H1 (cell line): ENCODE measurements around the gene TFF3. TPM values are rescaled to one million over a fixed set of nuclear protein-coding genes. Genes with fewer than 3 reads are reported as not detected.

Experiments
- CTCF ChIA-PET: fragments of 300-600 bp; sonication (Branson Sonifier 250); formaldehyde crosslinking; loops from one replicate; lab custom pipeline; 2021; ENCODE audit not compliant: partially characterized antibody; lab: Charles Lee
- POLR2A ChIA-PET: fragments of 300-600 bp; sonication (Branson Sonifier 250); formaldehyde crosslinking; loops from one replicate; lab custom pipeline; 2021; ENCODE audit warnings: inconsistent platforms; ENCODE audit not compliant: partially characterized antibody; lab: Charles Lee
- DNase-seq, 2 experiments: peaks; one replicate each; pipeline versions ENCODE4 v3.0.0 to v3.0.0-alpha.2; 2010 to 2022; ENCODE audit warnings: low spot score in 2 of 2, low read depth in 1 of 2, mixed read lengths in 1 of 2
- FAIRE-seq: peaks from 2 replicates; lab custom pipeline; 2011; peaks lifted over from hg19 to GRCh38; lab: Jason Lieb, UNC
- H2AFZ ChIP-seq: 2 replicates; pipeline ENCODE4 v1.8.1; 2012; ENCODE audit warnings: low read length, inconsistent platforms
- H2AK5ac ChIP-seq: 2 replicates; pipeline ENCODE4 v1.6.1; 2013; ENCODE audit warnings: low read depth, low read length
- H2BK120ac ChIP-seq: replicated peaks from 2 replicates; pipeline ENCODE3; 2013; ENCODE audit warnings: low read depth, low read length, inconsistent platforms
- H2BK12ac ChIP-seq: 2 replicates; pipeline ENCODE4 v1.6.1; 2013; ENCODE audit warnings: low read depth, low read length
- H2BK15ac ChIP-seq: 2 replicates; pipeline ENCODE4 v1.6.1; 2013; ENCODE audit warnings: low read length
- H2BK20ac ChIP-seq: 2 replicates; pipeline ENCODE4 v1.6.1; 2013; ENCODE audit warnings: low read length
- H2BK5ac ChIP-seq: 2 replicates; pipeline ENCODE4 v1.6.1; 2013; ENCODE audit warnings: low read depth, low read length
- H3K14ac ChIP-seq: 2 replicates; pipeline ENCODE4 v1.6.1; 2013; ENCODE audit warnings: inconsistent platforms; ENCODE audit not compliant: insufficient read length
- H3K18ac ChIP-seq: 2 replicates; pipeline ENCODE4 v1.6.1; 2013; ENCODE audit warnings: low read length; ENCODE audit errors: extremely low read depth
- H3K23ac ChIP-seq: 2 replicates; pipeline ENCODE4 v1.6.1; 2013; ENCODE audit warnings: inconsistent platforms; ENCODE audit not compliant: insufficient read length
- H3K23me2 ChIP-seq: 2 replicates; pipeline ENCODE4 v1.6.1; 2013; ENCODE audit warnings: low read depth, low read length
- H3K27ac ChIP-seq: 2 replicates; pipeline ENCODE4 v1.6.1; 2011; ENCODE audit warnings: low read depth, low read length, inconsistent platforms
- H3K27me3 ChIP-seq, 4 experiments: replicated peaks in 1 of 4; 1 replicate in 1 of 4; 2 replicates in 3 of 4; pipeline versions ENCODE4 v1.6.1 to v1.8.1; 2011 to 2013; ENCODE audit warnings: low read length in 3 of 4, mild to moderate bottlenecking in 3 of 4, inconsistent platforms in 2 of 4, mixed read lengths in 2 of 4, moderate library complexity in 1 of 4; ENCODE audit not compliant: control insufficient read depth in 3 of 4, insufficient read depth in 3 of 4; ENCODE audit errors: extremely low read depth in 1 of 4
- H3K36me3 ChIP-seq, 4 experiments: 2 replicates each; pipeline versions ENCODE4 v1.6.1 to v1.8.1; 2011 to 2013; ENCODE audit warnings: mild to moderate bottlenecking in 4 of 4, low read length in 3 of 4, moderate library complexity in 2 of 4, control low read depth in 1 of 4, inconsistent platforms in 1 of 4; ENCODE audit not compliant: insufficient read depth in 4 of 4, control insufficient read depth in 2 of 4
- H3K4ac ChIP-seq: replicated peaks from 2 replicates; pipeline ENCODE3; 2013; ENCODE audit warnings: low read length, low read depth, mixed read lengths, inconsistent platforms; ENCODE audit not compliant: insufficient read length
- H3K4me1 ChIP-seq, 4 experiments: replicated peaks in 1 of 4; 1 replicate in 1 of 4; 2 replicates in 3 of 4; pipeline versions ENCODE4 v1.6.1 to v1.8.1; 2011 to 2013; ENCODE audit warnings: low read length in 3 of 4, inconsistent platforms in 2 of 4, mixed read lengths in 1 of 4; ENCODE audit not compliant: insufficient read depth in 4 of 4, control insufficient read depth in 3 of 4
- H3K4me2 ChIP-seq, 2 experiments: 2 replicates each; pipeline versions ENCODE4 v1.6.1 to v1.8.1; 2011 to 2013; ENCODE audit warnings: low read depth in 2 of 2, low read length in 2 of 2, control low read depth in 1 of 2, inconsistent platforms in 1 of 2, mild to moderate bottlenecking in 1 of 2; ENCODE audit not compliant: insufficient read depth in 1 of 2
- H3K4me3 ChIP-seq, 4 experiments: fragments of 200-600, 300-600 bp in 1 of 4; sonication (generic), shearing (Covaris generic), sonication (Bioruptor Twin) in 1 of 4; 2 replicates each; pipeline versions ENCODE4 v1.5.1 to v1.8.1; 2011 to 2016; ENCODE audit warnings: low read length in 4 of 4, low read depth in 3 of 4, control low read depth in 2 of 4, inconsistent platforms in 2 of 4, mild to moderate bottlenecking in 2 of 4, mixed read lengths in 1 of 4, moderate library complexity in 1 of 4; ENCODE audit not compliant: insufficient read depth in 2 of 4; ENCODE audit errors: extremely low read depth in 1 of 4
- H3K56ac ChIP-seq: replicated peaks from 2 replicates; pipeline ENCODE3; 2013; ENCODE audit warnings: low read depth, mild to moderate bottlenecking, mixed read lengths, low read length, inconsistent platforms; ENCODE audit not compliant: insufficient read length
- H3K79me1 ChIP-seq: 2 replicates; pipeline ENCODE4 v1.6.1; 2013; ENCODE audit warnings: low read depth, low read length, control low read depth
- H3K79me2 ChIP-seq, 2 experiments: 2 replicates each; pipeline versions ENCODE4 v1.6.1 to v1.8.1; 2012 to 2013; ENCODE audit warnings: low read length in 2 of 2, mild to moderate bottlenecking in 2 of 2, inconsistent platforms in 1 of 2; ENCODE audit not compliant: insufficient read depth in 2 of 2, control insufficient read depth in 1 of 2
- H3K9ac ChIP-seq, 4 experiments: replicated peaks in 1 of 4; 1 replicate in 1 of 4; 2 replicates in 3 of 4; pipeline versions ENCODE4 v1.6.1 to v1.8.1; 2011 to 2013; ENCODE audit warnings: low read depth in 3 of 4, low read length in 3 of 4, control low read depth in 2 of 4, mild to moderate bottlenecking in 2 of 4, moderate library complexity in 2 of 4, inconsistent platforms in 1 of 4; ENCODE audit errors: extremely low read depth in 1 of 4
- H3K9me3 ChIP-seq, 2 experiments: 2 replicates each; pipeline versions ENCODE4 v1.6.1 to v1.8.1; 2012 to 2013; ENCODE audit warnings: mild to moderate bottlenecking in 2 of 2, moderate library complexity in 2 of 2, control low read depth in 1 of 2, inconsistent platforms in 1 of 2, low read depth in 1 of 2, low read length in 1 of 2, mixed read lengths in 1 of 2; ENCODE audit not compliant: insufficient read depth in 2 of 2
- H4K20me1 ChIP-seq, 2 experiments: replicated peaks in 1 of 2; 2 replicates each; pipeline versions ENCODE3 to v1.8.1; 2011 to 2013; ENCODE audit warnings: inconsistent platforms in 2 of 2, low read length in 2 of 2, mild to moderate bottlenecking in 1 of 2; ENCODE audit not compliant: insufficient read depth in 2 of 2, control insufficient read depth in 1 of 2
- H4K5ac ChIP-seq: 2 replicates; pipeline ENCODE4 v1.6.1; 2013; ENCODE audit warnings: low read length, low read depth, mixed read lengths, inconsistent platforms; ENCODE audit not compliant: insufficient read length
- H4K8ac ChIP-seq: 2 replicates; pipeline ENCODE4 v1.8.0; 2013; ENCODE audit warnings: mild to moderate bottlenecking, moderate library complexity, low read length, inconsistent platforms; ENCODE audit not compliant: insufficient read depth; ENCODE audit errors: extremely low read depth
- H4K91ac ChIP-seq: replicated peaks from 2 replicates; pipeline ENCODE3; 2013; ENCODE audit warnings: low read length, mixed read lengths, inconsistent platforms; ENCODE audit not compliant: insufficient read length
- CBX8 ChIP-seq: fragments of 300-800, 300-1000 bp; sonication (generic); IDR thresholded peaks from 2 replicates; pipeline ENCODE4 v1.7.1; 2016; ENCODE audit warnings: low read depth, low read length, borderline replicate concordance
- EP300 ChIP-seq, 2 experiments: IDR thresholded peaks; 1 replicate in 1 of 2; 2 replicates in 1 of 2; pipeline ENCODE4 v1.6.1; 2011 to 2012; ENCODE audit warnings: low read depth in 2 of 2, low read length in 2 of 2, mild to moderate bottlenecking in 2 of 2, borderline replicate concordance in 1 of 2, inconsistent platforms in 1 of 2, moderate library complexity in 1 of 2
- FOSL1 ChIP-seq: IDR thresholded peaks from 2 replicates; pipeline ENCODE4 v1.6.1; 2011; ENCODE audit warnings: mild to moderate bottlenecking, low read depth, low read length, moderate library complexity; ENCODE audit not compliant: insufficient read depth
- MAX ChIP-seq: IDR thresholded peaks from 2 replicates; pipeline ENCODE4 v1.6.1; 2012; ENCODE audit warnings: inconsistent platforms
- POLR2AphosphoS5 ChIP-seq: IDR thresholded peaks from 2 replicates; pipeline ENCODE4 v1.6.1; 2011; ENCODE audit warnings: low read depth, low read length
- POU5F1 ChIP-seq: IDR thresholded peaks from 2 replicates; pipeline ENCODE4 v1.6.1; 2011; ENCODE audit warnings: low read depth, mild to moderate bottlenecking, low read length, moderate library complexity
- RBBP5 ChIP-seq: IDR thresholded peaks from 2 replicates; pipeline ENCODE4 v1.7.1; 2012; ENCODE audit warnings: low read depth, mild to moderate bottlenecking, inconsistent platforms, low read length, moderate library complexity, borderline replicate concordance
- SIN3A ChIP-seq, 2 experiments: IDR thresholded peaks in 1 of 2; conservative IDR thresholded peaks in 1 of 2; 2 replicates each; pipeline ENCODE4 v1.6.1; 2011 to 2012; ENCODE audit warnings: low read length in 2 of 2, improper control_type of control experiment in 1 of 2, low read depth in 1 of 2, mild to moderate bottlenecking in 1 of 2
- TBP ChIP-seq: IDR thresholded peaks from 2 replicates; pipeline ENCODE4 v1.6.1; 2011; ENCODE audit warnings: low read depth, low read length, improper control_type of control experiment
- WGBS, 2 experiments: shearing (Covaris generic) in 1 of 2; methylation state at CpG; one replicate each; pipeline versions ENCODE4 v1.1.6 to v1.1.7; 2013 to 2015; ENCODE audit warnings: low lambda C conversion rate in 2 of 2, mixed read lengths in 2 of 2, inconsistent platforms in 1 of 2, low coverage in 1 of 2, missing lambda C conversion rate in 1 of 2; ENCODE audit not compliant: insufficient replicate concordance in 2 of 2, insufficient coverage in 1 of 2, insufficient read length in 1 of 2; ENCODE audit errors: extremely low coverage in 1 of 2, missing lambda C conversion rate in 1 of 2; 5-methylcytosine and 5-hydroxymethylcytosine counted together
- polyA plus RNA-seq, 7 experiments: library from polyadenylated mRNA; depleted of rRNA in 3 of 7; stranded (reverse) in 5 of 7; unstranded in 2 of 7; fragments of >200 nt in 5 of 7; fragments of 200-250 nt in 2 of 7; gene quantifications; 1 replicate in 5 of 7; 2 replicates in 1 of 7; 4 replicates in 1 of 7; pipeline versions ENCODE4 v1.2.1 to v1.2.3, GENCODE V29; 2011 to 2013; ENCODE audit warnings: missing spikeins in 2 of 7, mixed read lengths in 2 of 7
- total RNA-seq: library from RNA; stranded (reverse); fragmentation: NEBNext Ultra II Directional; extraction: Animal tissue kit (Norgen Biotek cat#: 25700); gene quantifications from 2 replicates; pipeline ENCODE4 v1.2.1, GENCODE V29; 2021
- TF ChIP-seq, protein P1 (sequence below), 3 experiments: IDR thresholded peaks; 1 replicate in 2 of 3; 2 replicates in 1 of 3; pipeline versions ENCODE4 v1.5.1 to v1.6.1; 2011; ENCODE audit warnings: low read length in 3 of 3, mild to moderate bottlenecking in 3 of 3, inconsistent platforms in 2 of 3, low read depth in 1 of 3, moderate library complexity in 1 of 3; ENCODE audit not compliant: insufficient read depth in 1 of 3; ENCODE audit errors: control extremely low read depth in 1 of 3

The TFF3 gene
- total and polyA plus RNA-seq, 2 of the 8 experiments (the other 6 are each of a cell fraction or from before 2014, with no cell fraction given), result 1.7 to 6.7 TPM

DNA sequence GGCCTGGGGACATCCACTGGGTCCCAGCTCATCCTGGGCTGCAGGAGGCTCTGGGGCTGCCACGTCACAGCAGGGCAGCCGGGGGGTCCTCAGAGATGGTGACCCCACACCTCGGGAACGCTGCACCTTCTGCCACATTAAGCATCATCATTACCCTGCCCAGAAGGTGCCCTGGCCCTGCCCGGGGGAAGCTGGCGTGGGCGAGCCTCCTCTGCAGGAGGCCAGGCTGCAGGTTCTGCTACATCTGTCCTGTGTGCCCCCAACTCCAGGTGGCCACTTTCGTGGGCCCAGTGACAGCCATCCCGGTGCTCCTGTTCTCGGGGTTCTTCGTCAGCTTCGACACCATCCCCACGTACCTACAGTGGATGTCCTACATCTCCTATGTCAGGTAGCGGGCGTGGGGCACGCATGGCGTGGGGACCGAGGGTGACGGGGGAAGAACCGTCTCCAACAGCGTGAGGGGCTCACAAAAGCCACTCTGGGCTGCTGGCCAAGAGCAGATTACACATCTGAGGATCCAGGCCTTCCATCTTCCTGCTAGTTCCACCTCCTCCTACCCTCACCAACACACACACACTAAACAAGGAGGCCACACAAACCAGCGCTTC, 20.8 kb downstream of the TFF3 start:
- no peak overlapping the region for H3K23ac ChIP-seq
- H2BK5ac ChIP-seq, result no peak overlapping the region
- H3K4ac ChIP-seq, result no peak overlapping the region
- no peak overlapping the region for H3K4me3 ChIP-seq
- no peak overlapping the region for H3K27ac ChIP-seq
- H3K79me2 ChIP-seq, result no peaks in the 10 kb centered on the region
- H3K27me3 ChIP-seq, result no peaks in the 10 kb centered on the region; a peak in 1 of 7 replicates
- no peak overlapping the region for H4K8ac ChIP-seq
- ChIA-PET CTCF (interaction anchor here (1.1 to 2.1 kb wide), 4 partner anchors 15 to 117 kb away, joined by 3 to 6 read pairs (median 4); no protein-coding TSS in a partner anchor), POLR2A (no interaction called here)
- no peak overlapping the region for H3K56ac ChIP-seq
- no peak overlapping the region for H2BK20ac ChIP-seq
- 92% methylated on average over 18 of the region's 22 CpGs; no CpG with 5 or more reads in 1 of the 2 experiments for WGBS, 2 experiments
- DNase-seq (no peak), FAIRE-seq (no peak)
- no peak overlapping the region for H2BK120ac ChIP-seq
- no peak overlapping the region for H4K5ac ChIP-seq
- H3K9me3 ChIP-seq, result no peaks in the 10 kb centered on the region
- H2BK15ac ChIP-seq, result no peak overlapping the region
- no peaks in the 10 kb centered on the region; a peak in 1 of 8 replicates for H3K36me3 ChIP-seq
- H2BK12ac ChIP-seq, result no peak overlapping the region
- no peak overlapping the region for H2AK5ac ChIP-seq
- H3K79me1 ChIP-seq, result peaks cover 8% of the 10 kb centered on the region
- no peaks in the 10 kb centered on the region for H3K4me1 ChIP-seq
- H2AFZ ChIP-seq, result no peak overlapping the region
- no peak overlapping the region for H3K4me2 ChIP-seq
- no peak overlapping the region for H3K9ac ChIP-seq
- no peak overlapping the region for H3K18ac ChIP-seq
- peaks cover 16% of the 10 kb centered on the region; the same call in 1 of the 2 replicates for H3K23me2 ChIP-seq
- peaks cover 0 to 11% of the 10 kb centered on the region in 2 experiments for H4K20me1 ChIP-seq
- no peak overlapping the region for H3K14ac ChIP-seq
- H4K91ac ChIP-seq, result no peak overlapping the region
- TF ChIP-seq EP300 (IDR thresholded peaks at IDR 0.05; ENCODE audit: borderline replicate concordance in 1 of 2, low read depth in 2 of 2, low read length in 2 of 2) (no peak), MAX (no peak), SIN3A (conservative IDR thresholded peaks at IDR 0.05 in 1 of 2, IDR thresholded peaks at IDR 0.05 in 1 of 2; ENCODE audit: low read depth in 1 of 2, low read length in 2 of 2) (no peak), POLR2AphosphoS5 (no peak), POU5F1 (no peak), RBBP5 (no peak), CBX8 (no peak), TBP (no peak), FOSL1 (no peak)
- TF ChIP-seq, protein P1, sequence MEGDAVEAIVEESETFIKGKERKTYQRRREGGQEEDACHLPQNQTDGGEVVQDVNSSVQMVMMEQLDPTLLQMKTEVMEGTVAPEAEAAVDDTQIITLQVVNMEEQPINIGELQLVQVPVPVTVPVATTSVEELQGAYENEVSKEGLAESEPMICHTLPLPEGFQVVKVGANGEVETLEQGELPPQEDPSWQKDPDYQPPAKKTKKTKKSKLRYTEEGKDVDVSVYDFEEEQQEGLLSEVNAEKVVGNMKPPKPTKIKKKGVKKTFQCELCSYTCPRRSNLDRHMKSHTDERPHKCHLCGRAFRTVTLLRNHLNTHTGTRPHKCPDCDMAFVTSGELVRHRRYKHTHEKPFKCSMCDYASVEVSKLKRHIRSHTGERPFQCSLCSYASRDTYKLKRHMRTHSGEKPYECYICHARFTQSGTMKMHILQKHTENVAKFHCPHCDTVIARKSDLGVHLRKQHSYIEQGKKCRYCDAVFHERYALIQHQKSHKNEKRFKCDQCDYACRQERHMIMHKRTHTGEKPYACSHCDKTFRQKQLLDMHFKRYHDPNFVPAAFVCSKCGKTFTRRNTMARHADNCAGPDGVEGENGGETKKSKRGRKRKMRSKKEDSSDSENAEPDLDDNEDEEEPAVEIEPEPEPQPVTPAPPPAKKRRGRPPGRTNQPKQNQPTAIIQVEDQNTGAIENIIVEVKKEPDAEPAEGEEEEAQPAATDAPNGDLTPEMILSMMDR (IDR thresholded peaks at IDR 0.05; ENCODE audit: control extremely low read depth in 1 of 3, insufficient read depth in 1 of 3, low read depth in 1 of 3, low read length in 3 of 3), result no peak
